ENCODE data around the gene FAP.

DNA sequence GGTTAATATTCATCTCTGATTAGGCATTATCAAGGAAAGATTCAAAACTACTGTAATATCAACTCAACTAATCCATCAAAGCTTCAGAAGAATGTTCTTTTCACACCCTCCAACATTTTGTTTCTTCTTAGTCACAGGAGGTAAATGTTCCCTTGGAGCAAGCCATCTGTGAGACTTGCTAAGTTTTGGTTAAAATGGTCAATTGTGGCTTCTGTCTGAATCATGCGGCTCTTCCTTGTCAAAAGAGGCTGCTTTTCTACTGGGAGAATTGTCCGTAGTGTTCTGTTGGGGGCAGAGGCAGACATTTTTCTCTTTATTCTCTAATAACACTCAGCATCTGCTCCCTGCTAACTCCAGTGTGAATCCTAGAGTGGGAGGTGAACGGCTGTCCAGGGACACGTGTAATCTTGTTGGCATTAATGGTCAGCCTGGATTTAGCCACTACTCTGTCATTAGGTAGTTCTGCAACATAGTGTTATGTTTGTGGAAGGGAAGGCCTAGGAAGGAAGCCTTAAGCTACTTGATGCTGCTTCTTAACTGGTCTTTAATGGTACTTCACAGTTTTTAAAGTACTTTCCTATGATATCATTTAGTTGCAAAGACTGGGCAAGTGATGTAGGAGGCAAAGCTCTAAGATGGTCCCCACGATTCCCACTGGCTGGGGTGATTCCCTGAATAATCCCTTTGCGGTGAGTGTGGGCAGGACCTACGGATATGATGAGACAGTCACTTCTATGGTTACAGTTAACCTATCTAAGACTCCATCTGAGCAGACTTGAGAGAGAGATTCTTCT is 22.6 kb upstream of the FAP start:
- no peak for TF ChIP-seq POLR2A (IDR thresholded peaks at IDR 0.05)
- TF ChIP-seq, protein P1, sequence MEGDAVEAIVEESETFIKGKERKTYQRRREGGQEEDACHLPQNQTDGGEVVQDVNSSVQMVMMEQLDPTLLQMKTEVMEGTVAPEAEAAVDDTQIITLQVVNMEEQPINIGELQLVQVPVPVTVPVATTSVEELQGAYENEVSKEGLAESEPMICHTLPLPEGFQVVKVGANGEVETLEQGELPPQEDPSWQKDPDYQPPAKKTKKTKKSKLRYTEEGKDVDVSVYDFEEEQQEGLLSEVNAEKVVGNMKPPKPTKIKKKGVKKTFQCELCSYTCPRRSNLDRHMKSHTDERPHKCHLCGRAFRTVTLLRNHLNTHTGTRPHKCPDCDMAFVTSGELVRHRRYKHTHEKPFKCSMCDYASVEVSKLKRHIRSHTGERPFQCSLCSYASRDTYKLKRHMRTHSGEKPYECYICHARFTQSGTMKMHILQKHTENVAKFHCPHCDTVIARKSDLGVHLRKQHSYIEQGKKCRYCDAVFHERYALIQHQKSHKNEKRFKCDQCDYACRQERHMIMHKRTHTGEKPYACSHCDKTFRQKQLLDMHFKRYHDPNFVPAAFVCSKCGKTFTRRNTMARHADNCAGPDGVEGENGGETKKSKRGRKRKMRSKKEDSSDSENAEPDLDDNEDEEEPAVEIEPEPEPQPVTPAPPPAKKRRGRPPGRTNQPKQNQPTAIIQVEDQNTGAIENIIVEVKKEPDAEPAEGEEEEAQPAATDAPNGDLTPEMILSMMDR (IDR thresholded peaks at IDR 0.05), result no peak

All from thyroid gland (tissue), 4 donors.